Pancreas (tissue), 10 donors: Measurements from ENCODE around the gene AASS. TPM values are rescaled to one million over a fixed set of nuclear protein-coding genes. Genes with fewer than 3 reads are reported as not detected.

ENCODE experiments used
- ATAC-seq, 4 donors: fragments of 200-7000 bp; cut with Tn5 transposase; one replicate each; pipeline versions ENCODE4 v1.8.0 to v1.9.1; 2020; ENCODE audit warnings: mild to moderate bottlenecking in 4 of 4, moderate library complexity in 4 of 4
- DNase-seq, 6 donors: peaks; one replicate each; pipeline ENCODE4 v3.0.0-alpha.2; 2020
- FAIRE-seq: peaks from 2 replicates; lab custom pipeline; 2012; peaks lifted over from hg19 to GRCh38; lab: Jason Lieb, UNC
- H3K27ac ChIP-seq, 4 donors: fragments of 200-600 bp; sonication (generic); 1 replicate in 3 of 4; 2 replicates in 1 of 4; pipeline versions ENCODE4 v1.5.0 to v1.8.0; 2020
- H3K27me3 ChIP-seq, 4 donors: fragments of 200-600 bp; one replicate each; pipeline ENCODE4 v1.8.0; 2021
- H3K36me3 ChIP-seq, 3 donors: fragments of 200-600 bp; sonication (generic) in 1 of 3; one replicate each; pipeline versions ENCODE4 v1.5.0 to v1.8.0; 2020 to 2021
- H3K4me1 ChIP-seq, 3 donors: fragments of 200-600 bp; one replicate each; pipeline ENCODE4 v1.8.0; 2021
- H3K4me3 ChIP-seq, 4 donors: fragments of 200-600 bp; sonication (generic) in 2 of 4; one replicate each; pipeline versions ENCODE4 v1.5.0 to v1.8.0; 2020 to 2021
- H3K9me3 ChIP-seq, 4 donors: fragments of 200-600 bp; one replicate each; pipeline ENCODE4 v1.8.0; 2021
- WGBS, 2 donors: extraction: QIAGEN DNeasy Blood & Tissue Kit; methylation state at CpG; one replicate each; pipeline ENCODE4 v1.1.7; 2013; 5-methylcytosine and 5-hydroxymethylcytosine counted together
- intact Hi-C, 3 donors: fragments of 100-400 bp; cut with DNase I; formaldehyde crosslinking; loops; one replicate each; pipeline versions ENCODE4 v1.11.1 to v1.14.2; 2022
- polyA plus RNA-seq, 2 donors: library from polyadenylated mRNA; stranded (reverse); fragments of 200-250 nt; gene quantifications; one replicate each; pipeline ENCODE4 v1.2.3, GENCODE V29; 2013
- total RNA-seq, 6 donors: library from RNA; stranded (reverse); fragmentation: NEBNext Ultra II Directional in 4 of 6; extraction: Animal tissue kit (Norgen Biotek cat#: 25700) in 4 of 6; gene quantifications; one replicate each; pipeline versions ENCODE4 v1.2.1 to v1.2.4, GENCODE V29; 2021 to 2023
- TF ChIP-seq, protein P1 (sequence below), 4 donors: fragments of 200-600 bp; sonication (generic) in 3 of 4; IDR thresholded peaks; one replicate each; pipeline versions ENCODE4 v1.5.0 to v1.8.0; 2021; ENCODE audit warnings: antibody characterized with exemption in 4 of 4
- donor health status: healthy with polysubstance abuse.
- donor health status: DM: no; HTN: no; CAD: no; lungs with moderate emphysema.
- donor health status: DM: no; HTN: no; CAD: no.
- donor health status: control.
- donor health status: control.
- donor health status: Bipolar disorder and iron deficiency.
- donor health status: DM: yes; HTN: yes; CAD: no.
- donor health status: DM: no; HTN: no; CAD: no.
- donor health status: DM: no; HTN: no; CAD: no.
- donor health status: DM: yes; HTN: yes; CAD: no.

The AASS gene
- total and polyA plus RNA-seq, 8 donors: 5.9 to 16.9 (median 11.2) TPM

DNA sequence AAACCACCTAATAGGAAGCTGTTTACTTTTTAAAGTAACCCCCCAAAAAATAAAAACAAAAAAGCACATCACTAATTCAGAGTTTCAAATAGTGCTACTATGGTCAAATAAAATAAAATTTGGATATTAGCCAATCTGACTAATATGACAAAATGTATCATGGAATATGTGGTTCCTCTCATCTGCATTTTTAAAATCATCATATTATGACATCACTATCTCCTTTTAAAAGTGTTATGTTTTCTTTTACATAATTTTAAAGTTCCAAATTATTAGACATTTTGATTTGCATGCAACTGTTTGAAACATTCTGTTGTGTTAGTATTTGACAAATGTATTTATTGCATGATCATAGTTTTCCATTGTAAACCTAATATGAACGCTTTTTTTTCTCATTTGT, 110.4 kb downstream of the AASS start:
- Histone ChIP-seq H3K4me3 (no peak overlapping the region), H3K27me3 (no peaks in the 10 kb centered on the region), H3K9me3 (no peaks in the 10 kb centered on the region), H3K27ac (no peak overlapping the region), H3K4me1 (no peaks in the 10 kb centered on the region), H3K36me3 (no peaks in the 10 kb centered on the region)
- TF ChIP-seq, protein P1, sequence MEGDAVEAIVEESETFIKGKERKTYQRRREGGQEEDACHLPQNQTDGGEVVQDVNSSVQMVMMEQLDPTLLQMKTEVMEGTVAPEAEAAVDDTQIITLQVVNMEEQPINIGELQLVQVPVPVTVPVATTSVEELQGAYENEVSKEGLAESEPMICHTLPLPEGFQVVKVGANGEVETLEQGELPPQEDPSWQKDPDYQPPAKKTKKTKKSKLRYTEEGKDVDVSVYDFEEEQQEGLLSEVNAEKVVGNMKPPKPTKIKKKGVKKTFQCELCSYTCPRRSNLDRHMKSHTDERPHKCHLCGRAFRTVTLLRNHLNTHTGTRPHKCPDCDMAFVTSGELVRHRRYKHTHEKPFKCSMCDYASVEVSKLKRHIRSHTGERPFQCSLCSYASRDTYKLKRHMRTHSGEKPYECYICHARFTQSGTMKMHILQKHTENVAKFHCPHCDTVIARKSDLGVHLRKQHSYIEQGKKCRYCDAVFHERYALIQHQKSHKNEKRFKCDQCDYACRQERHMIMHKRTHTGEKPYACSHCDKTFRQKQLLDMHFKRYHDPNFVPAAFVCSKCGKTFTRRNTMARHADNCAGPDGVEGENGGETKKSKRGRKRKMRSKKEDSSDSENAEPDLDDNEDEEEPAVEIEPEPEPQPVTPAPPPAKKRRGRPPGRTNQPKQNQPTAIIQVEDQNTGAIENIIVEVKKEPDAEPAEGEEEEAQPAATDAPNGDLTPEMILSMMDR (IDR thresholded peaks at IDR 0.05): no peak
- ATAC-seq (no peak), FAIRE-seq (no peak), DNase-seq (no peak)
- WGBS, 2 donors: 68 to 77% methylated on average over 1 of the region's 1 CpG
- intact Hi-C loops: no loop called here

DNA sequence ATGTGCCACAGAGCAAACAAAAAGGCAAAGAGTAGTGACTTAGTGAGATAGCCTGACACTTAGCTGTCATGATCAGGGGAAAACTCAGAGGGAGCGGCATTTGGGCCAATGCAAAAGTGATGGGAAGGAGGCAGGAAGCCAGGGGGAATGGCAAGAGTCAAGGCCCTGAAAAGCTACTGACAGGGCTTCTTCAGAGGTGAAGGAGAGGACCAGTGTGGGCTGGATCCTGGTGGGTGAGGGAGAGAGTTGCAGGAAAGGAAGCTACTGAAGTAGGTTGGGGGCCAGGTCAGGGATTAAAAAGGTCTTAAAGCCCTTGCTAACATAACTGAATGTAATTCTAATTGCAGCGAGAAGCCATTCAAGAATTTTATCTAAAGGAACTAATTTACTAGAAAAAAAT, 117.0 kb downstream of the AASS start:
- no peak for ATAC-seq
- Histone ChIP-seq H3K4me1 (no peaks in the 10 kb centered on the region), H3K36me3 (no peaks in the 10 kb centered on the region), H3K4me3 (no peak overlapping the region), H3K27ac (no peak overlapping the region), H3K27me3 (no peaks in the 10 kb centered on the region), H3K9me3 (no peaks in the 10 kb centered on the region)
- 93 to 94% methylated on average over 2 of the region's 2 CpGs for WGBS, 2 donors
- FAIRE-seq: no peak
- DNase-seq: no peak
- TF ChIP-seq, protein P1 (IDR thresholded peaks at IDR 0.05): no peak
- intact Hi-C loops: no loop called here

Other genes with a start within 250 kb of the AASS start
- gene FEZF1, start 160.5 kb upstream of the AASS start, total RNA-seq: not detected
- gene FEZF1, start 160.5 kb upstream of the AASS start, polyA plus RNA-seq: not detected